Upper lobe of right lung (tissue), 1 donor: ENCODE data around the gene FBLN7. TPM values are rescaled to one million over a fixed set of nuclear protein-coding genes. Genes with fewer than 3 reads are reported as not detected.

Source experiments
- ATAC-seq: fragments of 200-7000 bp; cut with Tn5 transposase; one replicate; pipeline ENCODE4 v1.9.1; 2020; ENCODE audit warnings: mild to moderate bottlenecking, moderate library complexity
- DNase-seq: peaks from one replicate; pipeline ENCODE4 v3.0.0-alpha.2; 2020
- H3K27ac ChIP-seq: fragments of 200-600 bp; one replicate; pipeline ENCODE4 v1.8.0; 2022
- H3K27me3 ChIP-seq: fragments of 200-600 bp; one replicate; pipeline ENCODE4 v1.8.0; 2022; ENCODE audit warnings: mild to moderate bottlenecking
- H3K36me3 ChIP-seq: fragments of 200-600 bp; one replicate; pipeline ENCODE4 v1.8.0; 2022
- H3K4me1 ChIP-seq: fragments of 200-600 bp; one replicate; pipeline ENCODE4 v1.8.0; 2022
- H3K4me3 ChIP-seq: fragments of 200-600 bp; one replicate; pipeline ENCODE4 v1.8.0; 2022; ENCODE audit warnings: mild to moderate bottlenecking
- H3K9me3 ChIP-seq: fragments of 200-600 bp; one replicate; pipeline ENCODE4 v1.8.0; 2022
- CTCF ChIP-seq: fragments of 200-600 bp; IDR thresholded peaks from one replicate; pipeline ENCODE4 v1.8.0; 2022; ENCODE audit warnings: antibody characterized with exemption
- intact Hi-C: fragments of 100-400 bp; cut with DNase I; formaldehyde crosslinking; loops from one replicate; pipeline ENCODE4 v1.11.0; 2022
- total RNA-seq: library from RNA; stranded (reverse); fragmentation: NEBNext Ultra II Directional; extraction: Animal tissue kit (Norgen Biotek cat#: 25700); gene quantifications from one replicate; pipeline ENCODE4 v1.2.1, GENCODE V29; 2021
- donor health status: DM: no; HTN: yes; CAD: no; lungs with severe emphysema.

FBLN7 gene
- total RNA-seq, 1 donor from 2014 or later = 5.4 TPM

DNA sequence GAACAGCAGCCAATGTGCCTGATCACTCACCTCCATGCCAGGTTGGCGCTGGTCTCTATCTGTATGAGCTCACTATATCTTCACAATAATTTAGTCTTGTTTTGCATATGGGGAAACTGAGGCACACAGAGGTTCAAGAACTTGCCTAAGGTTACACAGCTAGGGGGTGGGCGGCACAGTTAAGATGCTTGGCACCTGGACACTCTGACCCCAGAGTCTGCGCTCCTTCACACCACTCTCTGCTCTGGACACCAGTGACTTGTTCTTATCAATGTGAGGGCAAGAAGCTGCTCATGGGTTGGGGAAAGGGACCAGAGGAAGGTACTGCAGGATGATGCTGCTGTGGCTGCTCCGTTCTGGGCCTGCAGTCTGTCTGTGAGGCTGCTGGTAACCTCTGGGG is 27.1 kb downstream of the FBLN7 start:
- H3K4me1 ChIP-seq = no peaks in the 10 kb centered on the region
- no peaks in the 10 kb centered on the region for H3K27me3 ChIP-seq
- ATAC-seq = no peak
- no peak overlapping the region for H3K4me3 ChIP-seq
- H3K9me3 ChIP-seq = no peaks in the 10 kb centered on the region
- no peak overlapping the region for H3K27ac ChIP-seq
- intact Hi-C loops = no loop called here
- TF ChIP-seq CTCF = no peak
- no peaks in the 10 kb centered on the region for H3K36me3 ChIP-seq
- peak; percentile 34 for DNase-seq

- DNase-seq (peak; percentile 19), ATAC-seq (no peak)
- Histone ChIP-seq H3K27me3 (no peaks in the 10 kb centered on the region), H3K36me3 (no peaks in the 10 kb centered on the region), H3K4me3 (no peak overlapping the region), H3K9me3 (no peaks in the 10 kb centered on the region), H3K27ac (no peak overlapping the region), H3K4me1 (no peaks in the 10 kb centered on the region)
- no peak for TF ChIP-seq CTCF
- intact Hi-C loops = no loop called here
Observed at GRCh38 chr2:112166806-112167499, 28.8 kb downstream of the FBLN7 start.

- intact Hi-C loops = no loop called here
- no peaks in the 10 kb centered on the region for H3K27me3 ChIP-seq
- TF ChIP-seq CTCF = no peak
- ATAC-seq (no peak), DNase-seq (peak; percentile 22)
- H3K27ac ChIP-seq = no peak overlapping the region
- no peaks in the 10 kb centered on the region for H3K4me1 ChIP-seq
- no peak overlapping the region for H3K4me3 ChIP-seq
- no peaks in the 10 kb centered on the region for H3K9me3 ChIP-seq
- H3K36me3 ChIP-seq = no peaks in the 10 kb centered on the region
Observed at GRCh38 chr2:112168422-112169124, 30.4 kb downstream of the FBLN7 start.

DNA sequence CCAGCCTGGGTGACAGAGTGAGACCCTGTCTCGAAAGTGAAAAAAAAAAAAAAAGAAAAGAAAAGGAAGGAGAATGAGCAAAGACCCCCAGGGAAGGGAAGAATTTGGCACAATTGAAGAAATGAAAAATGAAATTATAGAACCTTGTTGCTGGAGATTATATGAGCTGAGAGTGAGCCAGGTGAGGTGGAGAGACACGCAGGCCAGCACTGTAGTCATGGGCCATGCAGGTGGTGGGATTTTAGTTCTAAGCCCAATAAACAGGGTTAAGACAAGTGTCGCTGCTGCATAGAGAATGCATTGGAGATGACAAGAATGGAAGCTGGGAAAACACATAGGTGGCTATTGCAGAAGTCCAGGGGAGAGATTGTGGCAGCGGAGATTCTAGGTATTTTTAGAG is 32.3 kb downstream of the FBLN7 start:
- ATAC-seq (no peak), DNase-seq (peak; percentile 6)
- Histone ChIP-seq H3K27me3 (no peaks in the 10 kb centered on the region), H3K4me1 (no peaks in the 10 kb centered on the region), H3K9me3 (no peaks in the 10 kb centered on the region), H3K36me3 (no peaks in the 10 kb centered on the region), H3K4me3 (no peak overlapping the region), H3K27ac (no peak overlapping the region)
- intact Hi-C loops = no loop called here
- TF ChIP-seq CTCF = no peak

DNA sequence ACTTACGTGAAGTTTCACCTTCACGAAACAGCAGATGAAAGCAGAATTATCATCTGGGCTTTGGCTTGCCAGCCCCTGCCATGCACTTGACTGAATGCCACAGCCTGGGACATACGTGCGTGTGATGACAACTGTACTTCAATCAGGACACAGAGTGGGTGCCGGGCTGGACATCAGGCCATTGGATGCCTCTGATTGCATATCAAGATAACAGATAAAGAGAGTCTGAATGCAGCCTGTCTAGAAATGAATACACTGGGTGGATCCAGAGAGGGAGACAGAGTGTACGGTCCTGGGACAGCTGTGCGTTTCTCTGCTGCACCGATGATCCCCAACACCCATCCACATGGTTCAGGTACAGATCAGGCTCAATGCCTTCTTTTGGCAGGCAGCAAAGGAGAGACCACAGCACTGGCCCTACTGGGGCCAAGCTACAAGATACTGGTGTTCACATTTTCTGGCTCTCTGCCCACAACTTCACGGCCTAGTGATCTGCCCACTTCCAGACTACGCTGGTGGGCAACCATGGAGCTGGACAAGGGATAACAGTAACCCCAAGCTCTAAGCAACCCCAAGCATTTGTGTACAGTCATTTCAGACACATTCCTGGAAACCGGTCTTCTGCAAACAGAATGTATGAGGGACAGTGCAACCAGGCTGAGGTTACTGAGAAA is 35.6 kb downstream of the FBLN7 start:
- Histone ChIP-seq H3K27me3 (no peaks in the 10 kb centered on the region), H3K36me3 (no peaks in the 10 kb centered on the region), H3K9me3 (no peaks in the 10 kb centered on the region), H3K4me1 (no peaks in the 10 kb centered on the region), H3K4me3 (no peak overlapping the region), H3K27ac (no peak overlapping the region)
- DNase-seq (peak; percentile 32), ATAC-seq (no peak)
- no peak for TF ChIP-seq CTCF
- intact Hi-C loops = no loop called here
